SH-SY5Y (cell line): ENCODE measurements around the gene SPP1.

Source experiments
- GATA2 ChIP-seq: IDR thresholded peaks from 2 replicates; pipeline ENCODE4 v1.6.1; 2011; ENCODE audit warnings: mild to moderate bottlenecking, low read depth, low read length
- GATA3 ChIP-seq: IDR thresholded peaks from 2 replicates; pipeline ENCODE4 v1.6.1; 2011; ENCODE audit warnings: low read depth, mild to moderate bottlenecking, low read length, moderate library complexity

DNA sequence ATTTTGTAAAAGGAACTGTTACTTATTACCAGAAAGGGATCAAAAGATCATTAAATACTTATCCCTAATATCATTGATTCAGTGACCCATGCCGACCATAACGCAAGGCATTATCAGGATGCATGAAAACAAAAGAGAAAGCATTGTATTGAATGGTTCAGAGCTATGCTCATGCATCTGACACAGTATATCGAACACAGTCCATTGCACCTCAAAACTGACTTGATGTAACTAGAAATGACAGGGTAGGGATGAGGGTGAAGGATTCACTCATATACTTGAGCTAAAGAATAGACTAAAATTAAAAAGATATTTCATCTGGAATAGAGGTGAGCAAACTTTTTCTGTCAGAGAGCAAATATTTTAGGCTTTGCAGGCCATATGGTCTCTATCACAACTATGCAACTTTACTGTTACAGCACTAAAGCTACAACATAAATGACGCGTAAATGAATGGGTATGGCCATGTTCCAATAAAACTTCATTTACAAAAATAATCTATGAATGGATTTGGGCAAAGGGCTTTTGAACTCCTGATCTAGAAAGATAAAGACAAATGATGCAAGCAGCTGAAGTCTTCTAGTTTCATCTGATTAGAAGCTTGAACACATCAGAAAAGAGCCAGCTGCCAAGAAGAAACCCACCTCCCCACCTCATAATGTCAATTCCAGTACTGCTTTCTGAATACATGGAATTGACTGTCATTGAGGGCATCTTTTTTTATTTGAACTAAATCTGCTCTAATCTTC lies 12.9 kb upstream of the SPP1 start:
- TF ChIP-seq GATA2 (no peak), GATA3 (no peak)
